HUES6 (cell line): ENCODE results near the gene MAML1.
"Not testable (repeated sequence)": the region's sequence is repeated elsewhere in the genome, so short reads cannot be mapped to it uniquely, and the experiment has no call there.

Experiments
- H3K27ac ChIP-seq: 2 replicates; pipeline ENCODE4 v1.7.0; 2013; ENCODE audit warnings: low read depth, mild to moderate bottlenecking, low read length, inconsistent platforms
- H3K27me3 ChIP-seq: 2 replicates; pipeline ENCODE4 v1.6.1; 2013; ENCODE audit warnings: low read length; ENCODE audit not compliant: control insufficient read depth, insufficient read depth
- H3K36me3 ChIP-seq: 2 replicates; pipeline ENCODE4 v1.6.1; 2013; ENCODE audit warnings: low read length; ENCODE audit not compliant: control insufficient read depth, insufficient read depth
- H3K4me1 ChIP-seq: 2 replicates; pipeline ENCODE4 v1.6.1; 2013; ENCODE audit warnings: low read length; ENCODE audit not compliant: control insufficient read depth, insufficient read depth
- H3K4me3 ChIP-seq: 2 replicates; pipeline ENCODE4 v1.5.1; 2013; ENCODE audit warnings: low read depth, low read length
- H3K9ac ChIP-seq: one replicate; pipeline ENCODE4 v1.6.1; 2013; ENCODE audit warnings: mild to moderate bottlenecking, low read length
- H3K9me3 ChIP-seq: 2 replicates; pipeline ENCODE4 v1.6.1; 2013; ENCODE audit warnings: low read depth, low read length; ENCODE audit not compliant: control insufficient read depth, insufficient read depth

Gene MAML1

GRCh38 chr5:179732412-179732917 lies at the start of gene MAML1:
Gene MAML1, plus strand, starts transcription at chr5:179732822. Its CDS starts 291 bp downstream, at chr5:179733113.
- Histone ChIP-seq H3K9ac (peak within 1 kb of the TSS; percentile 99), H3K36me3 (peaks cover 42% of the 10 kb centered on the region), H3K27ac (peak within 1 kb of the TSS; percentile 91), H3K4me3 (peak within 1 kb of the TSS; percentile 86), H3K4me1 (peaks cover 6% of the 10 kb centered on the region; the same call in 1 of the 2 replicates), H3K27me3 (no peaks in the 10 kb centered on the region), H3K9me3 (no peaks in the 10 kb centered on the region)

GRCh38 chr5:179689212-179689611 lies 43.4 kb upstream of the MAML1 start:
- H3K4me3 ChIP-seq, H3K27me3 ChIP-seq, H3K36me3 ChIP-seq, H3K9ac ChIP-seq, H3K9me3 ChIP-seq, H3K27ac ChIP-seq, H3K4me1 ChIP-seq: not testable (repeated sequence)

- Histone ChIP-seq H3K36me3 (no peaks in the 10 kb centered on the region; the same call in 1 of the 2 replicates), H3K9me3 (no peaks in the 10 kb centered on the region), H3K27me3 (no peaks in the 10 kb centered on the region), H3K9ac (no peak overlapping the region), H3K4me3 (no peak overlapping the region), H3K4me1 (0 out of 2 replicates have a peak, but pooled peaks cover 3% of the 10 kb centered on the region), H3K27ac (no peak overlapping the region)
Observed at GRCh38 chr5:179694561-179694960, 38.1 kb upstream of the MAML1 start.

- Histone ChIP-seq H3K4me3 (no peak overlapping the region), H3K9me3 (no peaks in the 10 kb centered on the region), H3K36me3 (peaks cover 6% of the 10 kb centered on the region), H3K4me1 (0 out of 2 replicates have a peak, but pooled peaks cover 3% of the 10 kb centered on the region), H3K9ac (no peak overlapping the region), H3K27me3 (no peaks in the 10 kb centered on the region), H3K27ac (no peak overlapping the region)
Observed at GRCh38 chr5:179696603-179697002, 36.0 kb upstream of the MAML1 start.

GRCh38 chr5:179697108-179697507 lies 35.5 kb upstream of the MAML1 start:
- no peak overlapping the region for H3K27ac ChIP-seq
- no peak overlapping the region; the same call in 1 of the 2 replicates for H3K4me3 ChIP-seq
- no peaks in the 10 kb centered on the region for H3K27me3 ChIP-seq
- H3K9me3 ChIP-seq, result no peaks in the 10 kb centered on the region
- H3K4me1 ChIP-seq, result 0 out of 2 replicates have a peak, but pooled peaks cover 3% of the 10 kb centered on the region
- H3K36me3 ChIP-seq, result peaks cover 12% of the 10 kb centered on the region
- no peak overlapping the region for H3K9ac ChIP-seq

- not testable (repeated sequence) for H3K27me3 ChIP-seq, H3K4me1 ChIP-seq, H3K9me3 ChIP-seq
- peak overlapping the region; percentile 96; the same call in 1 of the 2 replicates for H3K27ac ChIP-seq
- peaks cover 16% of the 10 kb centered on the region for H3K36me3 ChIP-seq
- peak overlapping the region; percentile 77 for H3K4me3 ChIP-seq
- H3K9ac ChIP-seq, result peak overlapping the region; percentile 98
Observed at GRCh38 chr5:179697543-179697942, 35.1 kb upstream of the MAML1 start.

- H3K4me3 ChIP-seq, result peak overlapping the region; percentile 94
- H3K27me3 ChIP-seq, result no peaks in the 10 kb centered on the region
- no peaks in the 10 kb centered on the region for H3K9me3 ChIP-seq
- H3K4me1 ChIP-seq, result 0 out of 2 replicates have a peak, but pooled peaks cover 3% of the 10 kb centered on the region
- H3K9ac ChIP-seq, result peak overlapping the region; percentile 98
- peak overlapping the region; percentile 99 for H3K27ac ChIP-seq
- peaks cover 23% of the 10 kb centered on the region for H3K36me3 ChIP-seq
Observed at GRCh38 chr5:179697993-179698934, 34.4 kb upstream of the MAML1 start.

GRCh38 chr5:179698935-179699615 lies 33.5 kb upstream of the MAML1 start, which contains the start of gene CANX:
Gene CANX, plus strand, starts transcription at chr5:179698967. Its CDS starts 6,715 bp downstream, at chr5:179705682.
- Histone ChIP-seq H3K4me3 (peak within 1 kb of the TSS; percentile 94), H3K4me1 (0 out of 2 replicates have a peak, but pooled peaks cover 6% of the 10 kb centered on the region), H3K27ac (peak within 1 kb of the TSS; percentile 99), H3K9me3 (no peaks in the 10 kb centered on the region), H3K27me3 (no peaks in the 10 kb centered on the region), H3K36me3 (peaks cover 31% of the 10 kb centered on the region), H3K9ac (peak within 1 kb of the TSS; percentile 98)

- Histone ChIP-seq H3K4me3 (peak overlapping the region; percentile 94), H3K27me3 (no peaks in the 10 kb centered on the region), H3K27ac (peak overlapping the region; percentile 99; the same call in 1 of the 2 replicates), H3K4me1 (0 out of 2 replicates have a peak, but pooled peaks cover 6% of the 10 kb centered on the region), H3K9me3 (no peaks in the 10 kb centered on the region), H3K9ac (peak overlapping the region; percentile 94), H3K36me3 (peaks cover 34% of the 10 kb centered on the region)
Observed at GRCh38 chr5:179699616-179700237, 32.9 kb upstream of the MAML1 start.

- Histone ChIP-seq H3K27me3 (no peaks in the 10 kb centered on the region), H3K36me3 (peaks cover 34% of the 10 kb centered on the region), H3K9ac (no peak overlapping the region), H3K4me3 (peak overlapping the region; percentile 94), H3K27ac (no peak overlapping the region), H3K4me1 (peaks cover 8% of the 10 kb centered on the region; the same call in 1 of the 2 replicates), H3K9me3 (no peaks in the 10 kb centered on the region)
Observed at GRCh38 chr5:179700401-179700918, 32.2 kb upstream of the MAML1 start.
